RWPE2 (cell line): ENCODE measurements around the gene C1orf21.

ENCODE experiments used
- ATAC-seq: fragments of 200-7000 bp; cut with Tn5 transposase; 3 replicates; pipeline ENCODE4 v1.9.1; 2021; ENCODE audit warnings: low read depth
- DNase-seq: peaks from one replicate; pipeline ENCODE4 v3.0.0-alpha.2; 2020; ENCODE audit warnings: low spot score
- H3K27ac ChIP-seq: fragments of 450-650 bp; 2 replicates; pipeline ENCODE4 v1.5.1; 2017; ENCODE audit warnings: mild to moderate bottlenecking; ENCODE audit not compliant: poor library complexity, severe bottlenecking
- H3K27me3 ChIP-seq: fragments of 250-450 bp; sonication (Bioruptor Pico); 2 replicates; pipeline ENCODE4 v1.5.1; 2021; ENCODE audit warnings: mild to moderate bottlenecking, moderate library complexity; ENCODE audit not compliant: insufficient read depth, poor library complexity, severe bottlenecking
- H3K36me3 ChIP-seq: fragments of 250-450 bp; sonication (Bioruptor Pico); 2 replicates; pipeline ENCODE4 v1.5.1; 2020; ENCODE audit warnings: low read depth, mild to moderate bottlenecking, moderate library complexity
- H3K4me1 ChIP-seq: fragments of 250-450 bp; sonication (Bioruptor Pico); 2 replicates; pipeline ENCODE4 v1.5.1; 2021; ENCODE audit warnings: mild to moderate bottlenecking, moderate library complexity; ENCODE audit not compliant: insufficient read depth, poor library complexity, severe bottlenecking
- H3K4me3 ChIP-seq: fragments of 250-450 bp; sonication (Bioruptor Pico); 2 replicates; pipeline ENCODE4 v1.5.1; 2021; ENCODE audit warnings: mild to moderate bottlenecking, moderate library complexity; ENCODE audit not compliant: severe bottlenecking
- H3K9me3 ChIP-seq: fragments of 250-450 bp; sonication (Bioruptor Pico); 2 replicates; pipeline ENCODE4 v1.5.1; 2021; ENCODE audit warnings: mild to moderate bottlenecking, moderate library complexity; ENCODE audit not compliant: severe bottlenecking
- TF ChIP-seq, protein P1 (sequence below): fragments of 450-650 bp; IDR thresholded peaks from one replicate; pipeline ENCODE4 v1.5.1; 2017; ENCODE audit warnings: mild to moderate bottlenecking, moderate library complexity; ENCODE audit not compliant: poor library complexity, severe bottlenecking

C1orf21 gene

DNA sequence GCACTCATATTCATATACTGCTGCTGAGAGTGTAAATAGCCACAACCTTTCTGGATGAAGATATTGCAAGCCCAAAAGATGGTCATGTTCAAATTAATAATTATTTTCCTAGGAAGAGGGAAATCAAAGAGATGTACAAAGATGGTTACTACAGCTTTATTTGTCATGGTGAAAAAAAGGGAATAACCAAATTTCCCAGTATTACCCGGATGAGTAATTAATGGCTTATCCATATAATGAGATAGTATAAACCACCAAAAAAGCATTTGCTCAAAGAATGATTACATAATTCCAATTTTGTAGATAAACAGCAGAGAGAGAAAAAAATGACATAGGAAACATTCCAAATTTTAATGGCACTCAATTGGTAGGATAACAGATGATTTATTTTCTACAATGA is 165.6 kb downstream of the C1orf21 start:
- Histone ChIP-seq H3K4me1 (peaks cover 11% of the 10 kb centered on the region), H3K27ac (no peak overlapping the region)
- TF ChIP-seq, protein P1, sequence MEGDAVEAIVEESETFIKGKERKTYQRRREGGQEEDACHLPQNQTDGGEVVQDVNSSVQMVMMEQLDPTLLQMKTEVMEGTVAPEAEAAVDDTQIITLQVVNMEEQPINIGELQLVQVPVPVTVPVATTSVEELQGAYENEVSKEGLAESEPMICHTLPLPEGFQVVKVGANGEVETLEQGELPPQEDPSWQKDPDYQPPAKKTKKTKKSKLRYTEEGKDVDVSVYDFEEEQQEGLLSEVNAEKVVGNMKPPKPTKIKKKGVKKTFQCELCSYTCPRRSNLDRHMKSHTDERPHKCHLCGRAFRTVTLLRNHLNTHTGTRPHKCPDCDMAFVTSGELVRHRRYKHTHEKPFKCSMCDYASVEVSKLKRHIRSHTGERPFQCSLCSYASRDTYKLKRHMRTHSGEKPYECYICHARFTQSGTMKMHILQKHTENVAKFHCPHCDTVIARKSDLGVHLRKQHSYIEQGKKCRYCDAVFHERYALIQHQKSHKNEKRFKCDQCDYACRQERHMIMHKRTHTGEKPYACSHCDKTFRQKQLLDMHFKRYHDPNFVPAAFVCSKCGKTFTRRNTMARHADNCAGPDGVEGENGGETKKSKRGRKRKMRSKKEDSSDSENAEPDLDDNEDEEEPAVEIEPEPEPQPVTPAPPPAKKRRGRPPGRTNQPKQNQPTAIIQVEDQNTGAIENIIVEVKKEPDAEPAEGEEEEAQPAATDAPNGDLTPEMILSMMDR = no peak

DNA sequence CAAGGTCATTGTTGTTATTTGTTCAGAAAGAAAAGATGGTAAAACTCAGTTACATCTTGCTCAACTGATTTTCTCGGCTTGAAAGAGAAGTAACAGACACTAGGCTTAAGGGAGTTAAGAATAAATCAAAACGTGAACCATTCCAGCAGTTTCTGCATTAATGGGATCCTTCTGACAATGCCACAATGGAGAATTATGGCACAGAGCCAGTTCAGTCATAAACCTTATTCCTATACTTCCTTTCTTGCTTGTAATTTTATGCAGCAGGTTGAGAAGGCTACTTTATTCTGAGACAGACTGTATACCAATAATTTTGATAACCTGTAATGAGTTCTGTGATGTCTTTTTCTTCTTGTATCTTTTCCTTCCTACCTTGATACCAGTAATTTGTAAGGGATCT is 167.0 kb downstream of the C1orf21 start:
- H3K4me3 ChIP-seq = no peak overlapping the region
- no peaks in the 10 kb centered on the region for H3K36me3 ChIP-seq
- TF ChIP-seq, protein P1 = no peak
- no peak overlapping the region for H3K27ac ChIP-seq
- ATAC-seq = no peak
- no peaks in the 10 kb centered on the region for H3K9me3 ChIP-seq
- no peaks in the 10 kb centered on the region for H3K27me3 ChIP-seq
- no peak for DNase-seq
- peaks cover 11% of the 10 kb centered on the region for H3K4me1 ChIP-seq

More for the DNA sequence above, 165.6 kb downstream of the C1orf21 start:
- Histone ChIP-seq H3K36me3 (no peaks in the 10 kb centered on the region), H3K27me3 (no peaks in the 10 kb centered on the region), H3K4me3 (no peak overlapping the region), H3K9me3 (no peaks in the 10 kb centered on the region)
- ATAC-seq = no peak
- no peak for DNase-seq

DNA sequence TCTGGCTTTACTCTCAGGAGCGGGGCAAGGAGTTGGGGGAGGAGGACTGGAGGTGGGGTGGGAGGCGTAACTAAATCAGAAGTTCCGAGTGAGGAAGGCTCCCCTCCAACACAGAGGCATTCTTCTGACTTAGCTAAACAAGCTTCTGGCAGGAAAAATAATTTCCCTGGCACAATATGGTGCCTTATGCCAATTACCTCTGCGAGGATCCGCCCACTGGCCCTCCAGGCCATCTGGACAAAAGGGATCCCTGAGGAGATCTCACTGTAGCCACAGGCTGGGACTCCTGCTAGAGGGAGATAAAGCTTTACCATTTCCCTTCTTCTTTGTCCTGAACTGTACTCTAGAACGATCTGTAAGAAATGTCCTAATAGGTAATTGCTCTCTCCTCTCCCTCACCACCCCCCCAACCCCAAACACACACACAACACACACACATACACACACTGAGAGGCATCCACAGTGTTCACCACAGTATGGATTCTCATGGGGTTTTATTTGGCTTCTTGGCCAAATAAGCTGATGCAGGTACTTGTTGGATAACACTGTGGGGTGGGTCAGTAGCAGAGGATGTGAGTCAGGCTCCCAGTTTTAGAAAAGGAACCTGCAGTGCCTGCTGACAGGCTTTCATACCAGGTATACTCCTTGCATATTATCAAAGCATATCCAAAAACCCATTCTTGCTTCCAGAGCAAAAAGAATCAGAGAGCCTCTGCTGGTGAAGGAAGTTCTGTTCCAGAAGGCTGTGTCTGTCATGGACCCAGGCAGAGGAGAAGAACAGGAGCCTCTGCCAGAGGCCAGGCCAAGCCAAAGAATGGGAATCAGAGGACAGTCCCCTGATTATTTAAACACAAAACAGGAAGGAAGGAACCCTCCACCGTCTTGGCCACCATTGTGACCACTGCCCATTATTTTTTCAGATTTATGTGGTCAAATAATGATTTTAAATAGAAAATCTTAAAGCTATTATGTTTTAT is 169.1 kb downstream of the C1orf21 start:
- Histone ChIP-seq H3K27ac (peak overlapping the region; percentile 46), H3K4me1 (peaks cover 11% of the 10 kb centered on the region), H3K27me3 (no peaks in the 10 kb centered on the region), H3K36me3 (no peaks in the 10 kb centered on the region), H3K9me3 (no peaks in the 10 kb centered on the region), H3K4me3 (no peak overlapping the region)
- DNase-seq (no peak), ATAC-seq (peak; percentile 95)
- TF ChIP-seq, protein P1 = no peak

DNA sequence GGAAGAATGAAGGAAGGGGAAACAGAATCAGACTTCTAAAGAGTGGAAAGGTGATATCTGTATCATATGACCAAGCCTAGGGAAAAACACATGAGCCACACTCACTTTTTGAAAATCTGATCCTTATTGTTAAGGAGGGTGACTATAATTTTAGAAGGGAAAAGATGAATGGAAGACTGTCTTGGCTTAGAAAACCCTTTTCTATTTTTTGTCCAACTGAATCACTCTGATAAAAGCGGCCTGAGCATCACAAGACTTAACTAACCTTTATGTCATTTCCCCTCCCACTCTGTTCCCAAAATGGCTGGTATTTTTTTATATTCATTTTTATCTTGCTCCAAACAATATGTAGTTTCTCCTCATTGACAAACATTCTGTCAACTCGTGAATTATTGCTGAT is 169.8 kb downstream of the C1orf21 start:
- DNase-seq = no peak

More for the DNA sequence above, 169.8 kb downstream of the C1orf21 start:
- Histone ChIP-seq H3K9me3 (no peaks in the 10 kb centered on the region), H3K4me3 (no peak overlapping the region), H3K27me3 (no peaks in the 10 kb centered on the region), H3K27ac (peak overlapping the region; percentile 46), H3K36me3 (no peaks in the 10 kb centered on the region), H3K4me1 (peaks cover 11% of the 10 kb centered on the region)
- TF ChIP-seq, protein P1 = no peak
- no peak for ATAC-seq
